Trophoblast cell (in vitro differentiated cells and primary cell): ENCODE measurements around the gene KRTAP22-2.
A peak's percentile ranks its signal among the peaks of the same experiment; 100 is the strongest.

ENCODE experiments used
- DNase-seq, 2 donors: peaks; one replicate each; pipeline ENCODE4 v3.0.0-alpha.2; 2016
- H2AFZ ChIP-seq: 2 replicates; pipeline ENCODE4 v1.6.1; 2013; ENCODE audit warnings: low read length, moderate library complexity, mild to moderate bottlenecking; ENCODE audit not compliant: insufficient read depth, poor library complexity
- H2AK5ac ChIP-seq: 2 replicates; pipeline ENCODE4 v1.6.1; 2013; ENCODE audit warnings: mild to moderate bottlenecking, low read length
- H2BK120ac ChIP-seq: 2 replicates; pipeline ENCODE4 v1.6.1; 2013; ENCODE audit warnings: low read length, mild to moderate bottlenecking, moderate library complexity; ENCODE audit not compliant: insufficient read depth, poor library complexity
- H2BK12ac ChIP-seq: 2 replicates; pipeline ENCODE4 v1.6.1; 2013; ENCODE audit warnings: mild to moderate bottlenecking, low read length, moderate library complexity
- H2BK5ac ChIP-seq: 2 replicates; pipeline ENCODE4 v1.6.1; 2013; ENCODE audit warnings: low read length, low read depth, moderate library complexity, mild to moderate bottlenecking; ENCODE audit not compliant: poor library complexity
- H3K14ac ChIP-seq: 2 replicates; pipeline ENCODE4 v1.6.1; 2013; ENCODE audit warnings: mild to moderate bottlenecking, low read length
- H3K18ac ChIP-seq: 2 replicates; pipeline ENCODE4 v1.6.1; 2013; ENCODE audit warnings: mild to moderate bottlenecking, low read length
- H3K23ac ChIP-seq: 2 replicates; pipeline ENCODE4 v1.6.1; 2013; ENCODE audit warnings: low read length
- H3K27ac ChIP-seq: 2 replicates; pipeline ENCODE4 v1.5.1; 2013; ENCODE audit warnings: low read depth, mild to moderate bottlenecking, inconsistent platforms, low read length, moderate library complexity
- H3K27me3 ChIP-seq: 2 replicates; pipeline ENCODE4 v1.6.1; 2013; ENCODE audit warnings: inconsistent platforms, mild to moderate bottlenecking, low read length, moderate library complexity; ENCODE audit not compliant: insufficient read depth
- H3K36me3 ChIP-seq, 2 experiments: 1 replicate in 1 of 2; 2 replicates in 1 of 2; pipeline ENCODE4 v1.6.1; 2013; ENCODE audit warnings: low read length in 2 of 2, mild to moderate bottlenecking in 2 of 2, moderate library complexity in 1 of 2; ENCODE audit not compliant: insufficient read depth in 2 of 2, control insufficient read depth in 1 of 2
- H3K4ac ChIP-seq: 2 replicates; pipeline ENCODE4 v1.6.1; 2013; ENCODE audit warnings: low read depth, mild to moderate bottlenecking, low read length, moderate library complexity
- H3K4me1 ChIP-seq, 2 experiments: 1 replicate in 1 of 2; 2 replicates in 1 of 2; pipeline ENCODE4 v1.6.1; 2013; ENCODE audit warnings: low read length in 2 of 2, mild to moderate bottlenecking in 2 of 2, moderate library complexity in 1 of 2; ENCODE audit not compliant: insufficient read depth in 2 of 2, control insufficient read depth in 1 of 2
- H3K4me2 ChIP-seq: 2 replicates; pipeline ENCODE4 v1.6.1; 2013; ENCODE audit warnings: inconsistent platforms, mild to moderate bottlenecking, low read length, moderate library complexity
- H3K4me3 ChIP-seq: 2 replicates; pipeline ENCODE4 v1.5.1; 2013; ENCODE audit warnings: mild to moderate bottlenecking, low read depth, low read length, inconsistent platforms
- H3K79me1 ChIP-seq: one replicate; pipeline ENCODE4 v1.6.1; 2013; ENCODE audit warnings: low read length
- H3K79me2 ChIP-seq: 2 replicates; pipeline ENCODE4 v1.6.1; 2013; ENCODE audit warnings: low read length, mild to moderate bottlenecking; ENCODE audit not compliant: control insufficient read depth, insufficient read depth, poor library complexity
- H3K9ac ChIP-seq: 2 replicates; pipeline ENCODE4 v1.6.1; 2013; ENCODE audit warnings: mild to moderate bottlenecking, low read length
- H3K9me3 ChIP-seq: 2 replicates; pipeline ENCODE4 v1.6.1; 2013; ENCODE audit warnings: low read depth, mild to moderate bottlenecking, control low read depth, inconsistent platforms, low read length; ENCODE audit not compliant: insufficient read depth
- H4K12ac ChIP-seq: 2 replicates; pipeline ENCODE4 v1.6.1; 2013; ENCODE audit warnings: low read depth, mild to moderate bottlenecking, low read length, moderate library complexity
- H4K8ac ChIP-seq: 2 replicates; pipeline ENCODE4 v1.6.1; 2013; ENCODE audit warnings: low read depth, mild to moderate bottlenecking, low read length, moderate library complexity
- H4K91ac ChIP-seq: one replicate; pipeline ENCODE4 v1.6.1; 2013; ENCODE audit warnings: low read depth, mild to moderate bottlenecking, low read length, moderate library complexity
- WGBS: extraction: QIAGEN DNeasy Blood & Tissue Kit; methylation state at CpG from one replicate; pipeline ENCODE4 v1.1.7; 2013; ENCODE audit warnings: missing lambda C conversion rate; ENCODE audit not compliant: insufficient read length, insufficient coverage; ENCODE audit errors: extremely low coverage; 5-methylcytosine and 5-hydroxymethylcytosine counted together

Gene KRTAP22-2

GRCh38 chr21:30561264-30561895 is 28.8 kb downstream of the KRTAP22-2 start, which contains the start of gene KRTAP19-7:
Gene KRTAP19-7, minus strand, starts transcription at chr21:30561314. Its CDS starts 25 bp downstream, at chr21:30561289.
- WGBS, result no CpG with 5 or more reads among the region's 2 CpGs
- H2AFZ ChIP-seq, result no peak within 1 kb of the TSS

GRCh38 chr21:30555095-30555494 is 35.1 kb downstream of the KRTAP22-2 start:
- Histone ChIP-seq H3K27ac (no peak overlapping the region), H3K9ac (no peak overlapping the region), H2AK5ac (no peak overlapping the region), H2BK120ac (no peak overlapping the region), H2BK5ac (no peak overlapping the region), H4K91ac (no peak overlapping the region), H3K4me3 (no peak overlapping the region), H2BK12ac (no peak overlapping the region), H4K12ac (no peak overlapping the region), H4K8ac (no peak overlapping the region), H3K79me1 (no peaks in the 10 kb centered on the region), H2AFZ (no peak overlapping the region), H3K4me2 (no peak overlapping the region), H3K4me1 (no peaks in the 10 kb centered on the region), H3K36me3 (no peaks in the 10 kb centered on the region), H3K4ac (no peak overlapping the region), H3K79me2 (no peaks in the 10 kb centered on the region), H3K23ac (no peak overlapping the region), H3K14ac (no peak overlapping the region), H3K27me3 (no peaks in the 10 kb centered on the region), H3K9me3 (no peaks in the 10 kb centered on the region), H3K18ac (no peak overlapping the region)
- no peak for DNase-seq
- no CpG with 5 or more reads among the region's 2 CpGs for WGBS

More at GRCh38 chr21:30561264-30561895, 28.8 kb downstream of the KRTAP22-2 start, which contains the start of gene KRTAP19-7:
- Histone ChIP-seq H3K4me2 (no peak within 1 kb of the TSS), H3K27me3 (no peaks in the 10 kb centered on the region), H3K36me3 (no peaks in the 10 kb centered on the region), H3K4me3 (peak within 1 kb of the TSS; percentile 5), H3K18ac (no peak within 1 kb of the TSS), H4K12ac (no peak within 1 kb of the TSS), H4K91ac (no peak within 1 kb of the TSS), H4K8ac (no peak within 1 kb of the TSS), H2BK120ac (no peak within 1 kb of the TSS), H3K14ac (no peak within 1 kb of the TSS), H3K4me1 (no peaks in the 10 kb centered on the region), H3K23ac (no peak within 1 kb of the TSS), H2AK5ac (no peak within 1 kb of the TSS), H2BK5ac (no peak within 1 kb of the TSS), H3K9ac (no peak within 1 kb of the TSS), H3K9me3 (no peaks in the 10 kb centered on the region), H3K79me1 (no peaks in the 10 kb centered on the region), H3K4ac (no peak within 1 kb of the TSS), H3K27ac (no peak within 1 kb of the TSS), H3K79me2 (no peaks in the 10 kb centered on the region), H2BK12ac (no peak within 1 kb of the TSS)
- no peak for DNase-seq

GRCh38 chr21:30552782-30553181 is 37.4 kb downstream of the KRTAP22-2 start:
- Histone ChIP-seq H2AK5ac (no peak overlapping the region), H3K23ac (no peak overlapping the region), H3K27me3 (no peaks in the 10 kb centered on the region), H3K27ac (no peak overlapping the region), H4K91ac (no peak overlapping the region), H3K4me3 (no peak overlapping the region), H2BK12ac (no peak overlapping the region), H4K8ac (no peak overlapping the region), H3K79me1 (no peaks in the 10 kb centered on the region), H3K4ac (no peak overlapping the region), H2BK120ac (no peak overlapping the region), H4K12ac (no peak overlapping the region), H3K9me3 (no peaks in the 10 kb centered on the region), H2AFZ (no peak overlapping the region), H3K4me1 (no peaks in the 10 kb centered on the region), H3K14ac (no peak overlapping the region), H3K4me2 (no peak overlapping the region), H3K36me3 (no peaks in the 10 kb centered on the region), H2BK5ac (no peak overlapping the region), H3K18ac (no peak overlapping the region), H3K79me2 (no peaks in the 10 kb centered on the region), H3K9ac (no peak overlapping the region)
- no peak for DNase-seq
- WGBS, result no CpG with 5 or more reads among the region's 1 CpG

- Histone ChIP-seq H3K4me3 (no peak within 1 kb of the TSS), H3K79me1 (no peaks in the 10 kb centered on the region)
Observed at GRCh38 chr21:30541764-30542163, 48.4 kb downstream of the KRTAP22-2 start, which contains the start of gene KRTAP19-6. Gene KRTAP19-6, minus strand, starts transcription at chr21:30541864. Its CDS starts 31 bp downstream, at chr21:30541833.

More at GRCh38 chr21:30541764-30542163, 48.4 kb downstream of the KRTAP22-2 start, which contains the start of gene KRTAP19-6:
- Histone ChIP-seq H2AFZ (no peak within 1 kb of the TSS), H3K4ac (no peak within 1 kb of the TSS), H3K9me3 (no peaks in the 10 kb centered on the region), H2BK120ac (no peak within 1 kb of the TSS), H3K23ac (no peak within 1 kb of the TSS), H4K12ac (no peak within 1 kb of the TSS), H3K14ac (no peak within 1 kb of the TSS), H3K4me2 (no peak within 1 kb of the TSS), H2BK5ac (no peak within 1 kb of the TSS), H3K4me1 (no peaks in the 10 kb centered on the region), H2BK12ac (no peak within 1 kb of the TSS), H3K9ac (no peak within 1 kb of the TSS), H4K91ac (no peak within 1 kb of the TSS), H3K18ac (no peak within 1 kb of the TSS), H3K79me2 (no peaks in the 10 kb centered on the region), H4K8ac (no peak within 1 kb of the TSS), H3K36me3 (no peaks in the 10 kb centered on the region), H3K27me3 (no peaks in the 10 kb centered on the region), H2AK5ac (no peak within 1 kb of the TSS), H3K27ac (no peak within 1 kb of the TSS)
- whole genome bisulfite sequencing, result no CpG with 5 or more reads among the region's 1 CpG
- DNase-seq, result no peak
